DND-41 (cell line): ENCODE measurements around the gene MMP24OS.

Experiments
- CTCF ChIP-seq: IDR thresholded peaks from 2 replicates; pipeline ENCODE4 v1.5.1; 2012; ENCODE audit warnings: borderline replicate concordance, low read length, moderate library complexity, mild to moderate bottlenecking; ENCODE audit not compliant: poor library complexity, severe bottlenecking; ENCODE audit errors: extremely low read depth
- EZH2 ChIP-seq: IDR thresholded peaks from 3 replicates; pipeline ENCODE4 v1.6.1; 2012; ENCODE audit warnings: borderline replicate concordance, low read depth, mild to moderate bottlenecking, moderate library complexity, low read length, inconsistent platforms; ENCODE audit not compliant: severe bottlenecking

- no peak for TF ChIP-seq CTCF
- TF ChIP-seq EZH2, result no peak
These were observed 2.6 kb upstream of the MMP24OS start for GRCh38 chr20:35280523-35280922.
